Cardiac muscle cell (in vitro differentiated cells and primary cell): ENCODE measurements around the gene ELSPBP1. TPM values are rescaled to one million over a fixed set of nuclear protein-coding genes. Genes with fewer than 3 reads are reported as not detected.

ENCODE experiments used
- DNase-seq, 2 donors: peaks; one replicate each; pipeline versions ENCODE4 v3.0.0 to v3.0.0-alpha.2; 2010 to 2017; ENCODE audit warnings: low read depth in 1 of 2, low spot score in 1 of 2
- H3K27ac ChIP-seq: fragments of 200-600 bp; sonication (generic); 2 replicates; pipeline ENCODE4 v1.5.1; 2016
- H3K27me3 ChIP-seq: fragments of 200-600 bp; sonication (generic); 2 replicates; pipeline ENCODE4 v1.6.0; 2016; ENCODE audit warnings: control low read depth
- H3K36me3 ChIP-seq: fragments of 200-600 bp; sonication (generic); 2 replicates; pipeline ENCODE4 v1.5.1; 2016; ENCODE audit warnings: control low read depth
- H3K4me1 ChIP-seq: fragments of 200-600 bp; sonication (generic); 2 replicates; pipeline ENCODE4 v1.8.1; 2017; ENCODE audit warnings: low read depth, mild to moderate bottlenecking, mixed run types
- H3K4me3 ChIP-seq: fragments of 200-600 bp; sonication (generic); 2 replicates; pipeline ENCODE4 v1.5.1; 2016; ENCODE audit warnings: mild to moderate bottlenecking
- H3K9me3 ChIP-seq: fragments of 200-600 bp; sonication (generic); 2 replicates; pipeline ENCODE4 v1.5.1; 2017; ENCODE audit warnings: low read depth, mild to moderate bottlenecking, control low read depth
- CTCF ChIP-seq: IDR thresholded peaks from 2 replicates; pipeline ENCODE4 v1.5.1; 2012; ENCODE audit warnings: low read depth, mild to moderate bottlenecking, low read length
- polyA plus RNA-seq: library from polyadenylated mRNA; unstranded; fragments of >200 nt; fragmentation: Nextera tagmentation; extraction: Ambion mirVana; gene quantifications from 2 replicates; pipeline ENCODE4 v1.2.1, GENCODE V29; 2016
- total RNA-seq: library from RNA; depleted of rRNA; stranded (reverse); fragments of >200 nt; gene quantifications from 2 replicates; pipeline ENCODE4 v1.2.3, GENCODE V29; 2016

The ELSPBP1 gene
- total and polyA plus RNA-seq, 2 experiments from 2014 or later, result not detected

DNA sequence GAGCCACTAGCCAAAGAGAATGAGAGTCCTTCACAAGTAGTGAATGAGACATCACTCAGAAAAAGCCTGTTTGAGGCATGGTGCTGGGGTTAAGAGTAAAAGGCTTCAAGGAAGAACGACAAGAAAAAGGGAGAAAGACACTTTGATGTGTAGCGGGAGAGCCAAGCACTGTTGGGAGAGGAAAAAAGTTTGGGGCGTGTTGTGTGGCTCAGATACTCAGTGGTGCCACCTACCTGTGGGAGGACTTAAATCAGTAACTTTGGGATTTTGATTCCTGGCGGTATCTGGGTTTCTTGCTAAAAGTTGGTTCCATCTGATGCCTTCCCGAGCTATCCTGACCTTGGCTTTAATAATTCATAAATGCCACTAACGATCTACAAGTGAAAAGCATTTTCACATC is 12.3 kb downstream of the ELSPBP1 start:
- Histone ChIP-seq H3K4me3 (no peak overlapping the region), H3K27me3 (no peaks in the 10 kb centered on the region), H3K27ac (no peak overlapping the region), H3K9me3 (no peaks in the 10 kb centered on the region), H3K4me1 (no peaks in the 10 kb centered on the region), H3K36me3 (no peaks in the 10 kb centered on the region)
- DNase-seq, result no peak
- TF ChIP-seq CTCF, result no peak

DNA sequence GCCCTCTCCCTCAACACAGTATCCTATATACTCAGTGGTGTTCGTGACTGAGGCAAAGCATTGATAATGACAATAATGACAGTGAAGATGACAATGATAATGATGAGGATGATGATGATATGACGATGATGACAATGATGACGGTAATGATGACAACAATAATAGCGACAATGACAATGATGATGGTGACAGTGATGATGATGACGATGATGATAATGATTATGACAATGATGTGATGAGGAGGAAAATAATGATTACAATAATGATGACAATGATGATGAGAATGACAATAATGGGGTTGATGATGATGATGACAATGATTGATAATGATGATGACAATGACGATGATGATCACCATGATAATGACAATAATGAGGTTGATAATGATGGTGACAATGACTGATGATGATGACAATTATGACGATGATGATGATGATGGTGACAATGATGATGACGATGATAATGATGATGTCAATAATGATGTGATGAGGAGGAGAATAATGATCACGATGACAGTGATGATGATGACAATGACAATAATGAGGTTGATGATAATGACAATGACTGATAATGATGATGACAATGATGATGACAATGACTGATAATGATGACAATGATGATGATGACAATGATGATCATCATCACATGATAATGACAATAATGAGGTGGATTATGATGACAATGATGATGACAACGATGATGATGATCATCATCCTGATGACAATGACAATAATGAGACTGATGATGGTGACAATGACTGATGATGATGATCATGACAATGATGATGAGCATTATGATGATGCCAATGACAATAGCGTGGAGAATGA is 16.7 kb downstream of the ELSPBP1 start:
- Histone ChIP-seq H3K36me3 (no peaks in the 10 kb centered on the region), H3K9me3 (no peaks in the 10 kb centered on the region), H3K4me3 (no peak overlapping the region), H3K4me1 (no peaks in the 10 kb centered on the region), H3K27me3 (no peaks in the 10 kb centered on the region), H3K27ac (no peak overlapping the region)
- TF ChIP-seq CTCF, result no peak
- no peak for DNase-seq

GRCh38 chr19:48020686-48021085 is 26.3 kb downstream of the ELSPBP1 start:
- TF ChIP-seq CTCF, result no peak
- Histone ChIP-seq H3K27ac (no peak overlapping the region), H3K4me1 (no peaks in the 10 kb centered on the region), H3K27me3 (no peaks in the 10 kb centered on the region), H3K36me3 (no peaks in the 10 kb centered on the region), H3K9me3 (no peaks in the 10 kb centered on the region), H3K4me3 (no peak overlapping the region)
- DNase-seq, result no peak

GRCh38 chr19:48023011-48023410 is 28.6 kb downstream of the ELSPBP1 start:
- Histone ChIP-seq H3K9me3 (no peaks in the 10 kb centered on the region), H3K27me3 (no peaks in the 10 kb centered on the region), H3K4me3 (no peak overlapping the region), H3K4me1 (no peaks in the 10 kb centered on the region), H3K36me3 (no peaks in the 10 kb centered on the region), H3K27ac (no peak overlapping the region)
- TF ChIP-seq CTCF, result no peak
- DNase-seq, result no peak

DNA sequence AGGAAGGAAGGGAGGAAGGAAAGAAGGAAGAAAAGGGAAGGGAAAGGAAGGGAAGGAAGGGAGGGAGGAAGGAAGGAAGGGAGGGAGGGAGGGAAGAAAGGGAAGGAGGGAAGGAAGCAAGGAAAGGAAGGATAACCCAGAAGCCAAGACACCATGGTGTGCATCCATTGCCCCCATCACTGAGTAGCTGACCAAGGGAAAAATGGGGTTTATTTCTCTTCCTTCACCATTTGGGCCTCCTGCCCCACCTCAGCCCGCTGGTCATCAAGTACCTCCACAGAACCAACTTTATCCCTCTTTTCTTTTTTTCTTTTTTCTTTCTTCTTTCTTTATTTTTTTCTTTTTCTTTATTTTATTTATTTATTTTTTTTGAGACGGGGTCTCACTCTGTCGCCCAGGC is 29.1 kb downstream of the ELSPBP1 start:
- no peak for TF ChIP-seq CTCF

More for the DNA sequence above, 29.1 kb downstream of the ELSPBP1 start:
- H3K27ac ChIP-seq, result no peak overlapping the region
- no peak for DNase-seq
- no peaks in the 10 kb centered on the region for H3K27me3 ChIP-seq
- H3K4me3 ChIP-seq, result no peak overlapping the region
- H3K9me3 ChIP-seq, result no peaks in the 10 kb centered on the region
- no peaks in the 10 kb centered on the region for H3K4me1 ChIP-seq
- no peaks in the 10 kb centered on the region for H3K36me3 ChIP-seq
